Left ventricle myocardium inferior (tissue), 1 donor: ENCODE data around the gene HS6ST1. TPM values are rescaled to one million over a fixed set of nuclear protein-coding genes. Genes with fewer than 3 reads are reported as not detected.
A peak's percentile ranks its signal among the peaks of the same experiment; 100 is the strongest.

Source experiments
- DNase-seq: peaks from one replicate; pipeline ENCODE4 v3.0.0-alpha.2; 2020
- H3K27ac ChIP-seq: fragments of 200-600 bp; replicated peaks from 2 replicates; pipeline ENCODE4 v1.8.0; 2021
- H3K27me3 ChIP-seq: fragments of 200-600 bp; 2 replicates; pipeline ENCODE4 v1.8.0; 2021; ENCODE audit warnings: low read depth
- H3K36me3 ChIP-seq: fragments of 200-600 bp; 2 replicates; pipeline ENCODE4 v1.8.0; 2021
- H3K4me1 ChIP-seq: fragments of 200-600 bp; 2 replicates; pipeline ENCODE4 v1.8.0; 2021
- H3K4me3 ChIP-seq: fragments of 200-600 bp; 2 replicates; pipeline ENCODE4 v1.8.0; 2021; ENCODE audit warnings: mild to moderate bottlenecking, moderate library complexity
- H3K9me3 ChIP-seq: fragments of 200-600 bp; replicated peaks from 2 replicates; pipeline ENCODE4 v1.8.0; 2021
- CTCF ChIP-seq: fragments of 200-600 bp; IDR thresholded peaks from 2 replicates; pipeline ENCODE4 v1.8.0; 2021; ENCODE audit warnings: antibody characterized with exemption, mild to moderate bottlenecking, borderline replicate concordance
- intact Hi-C: fragments of 100-400 bp; cut with micrococcal nuclease; formaldehyde crosslinking; loops from one replicate; pipeline ENCODE4 v1.11.0; 2022
- total RNA-seq: library from RNA; stranded (reverse); fragmentation: NEBNext Ultra II Directional; extraction: Animal tissue kit (Norgen Biotek cat#: 25700); gene quantifications from one replicate; pipeline ENCODE4 v1.2.1, GENCODE V29; 2021
- donor health status: DM: no; HTN: yes; CAD: no; lungs with severe emphysema.

The HS6ST1 gene
- total RNA-seq, 1 donor from 2014 or later = 26.7 TPM

- peaks cover 2% of the 10 kb centered on the region for H3K9me3 ChIP-seq
- H3K4me1 ChIP-seq = peaks cover 6% of the 10 kb centered on the region
- H3K4me3 ChIP-seq = no peak overlapping the region
- no peak for TF ChIP-seq CTCF
- no peak for DNase-seq
- no peaks in the 10 kb centered on the region for H3K27me3 ChIP-seq
- intact Hi-C loops = no loop called here
- H3K27ac ChIP-seq = no peak overlapping the region
- H3K36me3 ChIP-seq = peaks cover 3% of the 10 kb centered on the region
Observed at GRCh38 chr2:128264881-128265607, 53.6 kb downstream of the HS6ST1 start.

GRCh38 chr2:128263902-128264331, 54.8 kb downstream of the HS6ST1 start:
- Histone ChIP-seq H3K36me3 (peaks cover 3% of the 10 kb centered on the region), H3K27me3 (no peaks in the 10 kb centered on the region), H3K4me1 (peaks cover 6% of the 10 kb centered on the region), H3K4me3 (no peak overlapping the region), H3K9me3 (peaks cover 3% of the 10 kb centered on the region), H3K27ac (no peak overlapping the region)
- no peak for DNase-seq
- intact Hi-C loops = no loop called here
- no peak for TF ChIP-seq CTCF

GRCh38 chr2:128262315-128263253, 56.1 kb downstream of the HS6ST1 start:
- peaks cover 3% of the 10 kb centered on the region for H3K9me3 ChIP-seq
- H3K36me3 ChIP-seq = no peaks in the 10 kb centered on the region
- no peak for TF ChIP-seq CTCF
- intact Hi-C loops = no loop called here
- peaks cover 6% of the 10 kb centered on the region for H3K4me1 ChIP-seq
- H3K27ac ChIP-seq = no peak overlapping the region
- H3K4me3 ChIP-seq = no peak overlapping the region
- no peaks in the 10 kb centered on the region for H3K27me3 ChIP-seq
- no peak for DNase-seq

GRCh38 chr2:128261245-128262128, 57.2 kb downstream of the HS6ST1 start:
- intact Hi-C loops = no loop called here
- TF ChIP-seq CTCF = no peak
- H3K36me3 ChIP-seq = no peaks in the 10 kb centered on the region
- peaks cover 6% of the 10 kb centered on the region for H3K4me1 ChIP-seq
- no peaks in the 10 kb centered on the region for H3K27me3 ChIP-seq
- H3K9me3 ChIP-seq = peaks cover 3% of the 10 kb centered on the region
- H3K27ac ChIP-seq = peak overlapping the region; percentile 45
- no peak for DNase-seq
- no peak overlapping the region for H3K4me3 ChIP-seq
